Forelimb muscle (tissue), 1 donor: Measurements from ENCODE around the gene TACC2. TPM values are rescaled to one million over a fixed set of nuclear protein-coding genes. Genes with fewer than 3 reads are reported as not detected.

Source experiments
- DNase-seq: peaks from one replicate; pipeline ENCODE4 v3.0.0-alpha.2; 2013; ENCODE audit warnings: low read depth
- polyA plus RNA-seq: library from polyadenylated mRNA; unstranded; fragments of 120-200 nt; gene quantifications from one replicate; pipeline ENCODE4 v1.2.1, GENCODE V29; 2013; ENCODE audit not compliant: insufficient read length

TACC2 gene
- polyA plus RNA-seq, 1 donor: 122 TPM

DNA sequence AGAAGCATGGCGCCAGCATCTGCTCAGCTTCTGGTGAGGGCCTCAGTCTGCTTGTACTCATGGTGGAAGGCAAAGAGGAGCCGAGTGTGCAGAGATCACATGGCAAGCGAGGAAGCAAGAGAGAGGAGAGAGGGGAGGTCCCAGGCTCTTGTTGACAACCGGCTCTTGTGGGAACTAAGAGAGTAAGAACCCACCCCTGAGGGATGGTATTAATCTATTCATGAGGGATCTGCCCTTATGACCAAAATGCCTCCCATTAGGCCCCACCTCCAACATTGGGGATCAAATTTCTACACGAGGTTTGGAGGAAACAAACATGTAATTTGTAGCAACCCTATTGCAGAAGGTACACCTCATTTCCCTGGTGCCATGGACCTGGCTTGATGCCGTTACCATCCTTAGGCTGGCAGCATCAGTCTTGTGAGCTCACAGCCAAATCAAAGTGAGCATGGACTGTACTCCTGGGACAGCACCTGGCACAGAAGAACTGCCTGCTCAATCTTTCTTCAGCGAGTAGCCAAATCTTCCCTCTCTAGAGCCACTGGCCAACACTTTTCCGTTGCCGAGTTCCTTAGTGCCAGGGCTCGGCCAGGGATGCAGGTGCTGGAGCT is 288.7 kb downstream of the TACC2 start:
- DNase-seq: no peak

DNA sequence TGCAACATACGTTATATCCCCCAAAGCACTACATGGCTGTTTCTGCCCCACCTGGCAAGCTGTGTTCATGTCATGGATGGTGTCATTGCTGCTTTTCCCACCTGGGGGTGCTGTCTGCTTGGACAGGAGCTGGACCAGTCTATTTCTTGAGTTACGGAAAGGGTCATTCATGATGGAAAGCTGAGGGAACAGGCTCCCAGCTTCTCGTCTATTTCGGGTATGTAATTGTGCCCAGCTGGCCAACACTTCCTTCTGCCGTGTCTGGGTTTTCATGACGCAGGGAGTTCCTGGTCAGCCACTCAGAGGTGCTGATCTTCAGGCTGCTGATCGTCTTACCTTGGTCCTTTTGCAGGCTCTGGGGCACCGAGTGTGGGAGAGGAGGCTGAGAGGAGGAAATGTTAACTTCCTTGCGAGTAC is 290.8 kb downstream of the TACC2 start:
- DNase-seq: no peak

DNA sequence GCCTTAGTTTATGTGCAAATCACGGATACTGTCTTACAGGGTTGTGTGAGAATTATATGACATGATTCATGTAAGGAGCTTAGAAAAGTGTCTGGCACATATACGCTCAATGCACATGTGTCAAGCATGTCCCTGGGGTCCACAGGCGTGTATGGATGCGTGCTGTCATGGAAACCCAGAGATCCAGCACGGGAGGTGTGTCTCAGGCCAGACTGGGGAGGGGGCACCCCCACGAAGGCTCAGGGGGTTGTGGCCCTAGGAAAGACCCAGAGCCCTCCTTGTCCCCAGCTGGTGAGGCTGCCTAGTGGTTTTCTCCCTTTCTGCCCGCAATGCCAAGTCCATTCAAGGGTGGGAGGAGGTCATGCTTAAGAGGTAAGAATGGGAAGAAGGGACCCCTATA is 291.2 kb downstream of the TACC2 start:
- DNase-seq: no peak

DNA sequence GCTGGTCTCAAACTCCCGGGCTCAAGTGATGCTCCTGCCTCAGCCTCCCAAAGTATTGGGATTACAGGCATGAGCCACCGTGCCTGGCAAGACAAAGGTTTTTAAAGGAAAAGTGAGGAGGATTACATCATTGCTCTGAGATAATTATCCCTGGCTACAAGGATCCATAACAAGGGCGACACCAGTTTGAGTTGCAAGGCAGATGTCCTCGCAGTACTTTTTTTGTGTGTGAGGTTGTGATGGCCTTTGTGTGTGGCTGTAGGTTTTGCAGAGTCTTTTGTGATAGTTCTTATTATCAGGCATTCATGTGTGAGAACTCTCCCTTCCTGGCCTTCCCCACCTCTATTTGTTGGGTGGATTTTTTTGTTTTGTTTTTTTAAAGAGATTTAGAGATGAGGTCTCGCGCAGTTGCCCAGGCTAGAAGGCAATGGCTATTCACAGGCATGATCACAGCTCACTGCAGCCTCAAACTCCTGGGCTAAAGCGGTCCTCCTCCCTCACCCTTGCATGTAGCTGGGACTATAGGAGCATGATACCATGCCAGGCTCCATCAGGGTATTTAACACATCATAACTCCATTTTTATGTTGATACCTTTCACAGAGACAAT is 292.2 kb downstream of the TACC2 start:
- DNase-seq: no peak

DNA sequence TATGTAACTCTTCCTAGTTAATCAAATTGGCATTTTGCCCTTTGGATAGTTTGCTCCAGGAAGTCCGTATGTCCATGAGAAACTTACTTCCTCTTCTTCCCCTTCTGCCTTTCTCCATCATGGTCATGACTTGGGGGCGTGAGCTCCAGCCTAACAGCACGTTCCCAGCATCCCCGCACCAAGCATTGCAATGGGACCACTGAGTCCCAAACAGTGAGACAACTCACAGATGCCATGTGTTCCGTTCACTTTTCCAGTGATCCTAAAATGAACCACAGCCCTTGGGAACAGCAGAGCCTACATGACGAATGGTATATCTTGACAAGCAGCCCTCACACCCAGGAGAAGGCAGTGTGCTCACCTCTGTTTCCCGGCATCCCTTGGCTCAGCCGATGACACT is 292.8 kb downstream of the TACC2 start:
- no peak for DNase-seq

DNA sequence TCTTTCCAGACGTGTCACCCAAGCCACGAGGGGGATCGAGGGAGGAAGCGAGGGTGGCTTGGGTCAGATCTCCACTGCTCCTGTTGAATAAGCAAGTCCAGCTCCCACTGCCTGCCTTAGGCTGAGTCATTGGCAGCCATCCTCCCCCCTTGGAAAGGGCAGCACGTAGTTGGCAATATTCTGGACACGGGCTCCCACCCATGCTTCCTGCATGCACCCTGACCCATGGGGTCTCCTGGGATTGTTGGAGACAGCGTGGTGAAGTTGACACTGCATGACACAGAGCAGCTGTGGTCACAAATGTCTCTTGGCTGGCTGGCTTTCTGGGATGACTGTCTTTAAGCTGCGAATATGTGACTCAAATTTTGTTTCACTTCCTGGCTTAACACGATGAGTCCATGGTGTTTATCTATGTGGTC is 293.3 kb downstream of the TACC2 start:
- no peak for DNase-seq

DNA sequence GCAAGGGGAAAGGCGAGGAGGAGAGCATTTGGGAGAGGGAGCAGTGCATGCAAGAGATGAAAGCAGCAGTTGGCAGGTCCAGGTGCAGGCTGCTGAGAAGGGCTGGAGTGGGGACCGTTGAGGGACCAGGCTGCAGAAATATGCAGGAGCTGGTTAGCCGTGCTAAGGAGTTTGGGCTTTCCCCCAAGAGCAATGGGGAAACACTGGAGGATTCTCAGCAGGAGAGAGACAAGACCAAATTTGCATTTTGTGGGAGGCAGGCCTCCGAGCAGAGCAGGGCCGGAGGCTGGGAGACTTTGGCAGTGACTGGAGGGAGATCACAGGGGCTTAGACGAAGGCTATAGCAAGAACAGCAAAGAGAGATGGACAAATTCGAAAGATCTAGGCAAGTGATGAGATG is 293.9 kb downstream of the TACC2 start:
- DNase-seq: no peak

DNA sequence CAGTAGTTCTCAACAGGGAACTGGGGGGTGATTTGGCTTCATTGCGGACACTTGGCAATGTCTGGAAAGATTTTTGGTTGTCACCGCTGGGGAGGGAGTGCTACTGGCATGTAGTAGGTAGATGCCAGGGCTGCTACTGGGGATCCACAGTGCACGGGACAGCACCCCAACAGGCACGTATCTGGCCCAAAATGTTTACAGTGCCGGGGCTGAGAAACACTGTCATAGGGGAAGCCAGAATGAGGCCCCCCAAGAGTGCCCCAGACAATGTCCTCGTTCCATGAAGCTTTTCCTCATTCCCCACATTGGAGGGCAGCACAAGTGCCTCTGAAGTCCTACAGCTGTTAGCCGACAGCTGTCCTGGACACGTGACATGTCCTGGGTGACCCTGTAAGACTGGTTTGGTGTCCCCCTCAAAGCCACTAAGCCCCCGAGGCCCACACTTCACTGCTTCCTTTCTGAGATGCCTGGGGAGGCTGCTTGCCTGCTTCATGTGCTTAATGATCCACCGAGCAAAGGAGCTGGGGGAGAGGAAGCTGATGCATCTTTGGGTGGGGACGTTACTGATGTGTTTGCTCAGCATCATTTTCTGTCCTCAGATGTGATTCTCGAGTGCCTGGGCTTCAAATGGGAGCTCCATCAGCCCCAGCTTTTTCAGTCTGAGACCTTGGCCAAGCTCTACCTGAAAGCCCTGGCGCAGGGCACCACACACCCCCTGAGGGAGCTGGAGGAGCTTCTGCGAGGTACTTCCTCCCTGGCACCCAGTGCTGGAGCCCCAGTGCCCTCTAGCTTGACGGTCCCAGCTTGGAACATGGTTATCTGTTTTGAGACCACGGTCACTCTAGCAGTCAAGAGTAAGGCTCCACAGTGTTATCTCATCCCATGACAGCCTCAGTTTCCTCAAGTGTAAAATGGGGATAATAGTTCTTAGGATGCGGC is 296.8 kb downstream of the TACC2 start:
- no peak for DNase-seq

DNA sequence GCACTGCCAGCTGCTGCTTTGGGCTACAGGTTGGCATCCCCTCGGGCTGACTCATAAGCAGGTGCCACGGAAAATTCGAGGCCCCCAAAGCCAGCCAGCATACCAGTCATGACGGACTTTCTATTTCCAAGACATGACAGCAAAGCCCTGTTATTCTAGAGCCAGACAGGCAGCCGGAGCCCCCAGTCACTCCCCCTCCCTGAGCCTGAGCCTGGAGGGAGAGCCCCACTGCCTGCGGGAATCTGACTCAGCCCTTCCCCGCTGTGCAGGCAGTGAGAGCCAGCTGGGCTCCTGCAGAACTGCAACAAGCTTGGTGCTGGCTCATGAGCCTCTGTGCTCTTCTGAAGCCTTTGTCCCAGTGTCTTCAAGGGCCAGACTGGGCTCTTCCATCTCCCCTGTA is 297.9 kb downstream of the TACC2 start:
- DNase-seq: peak; percentile 32

DNA sequence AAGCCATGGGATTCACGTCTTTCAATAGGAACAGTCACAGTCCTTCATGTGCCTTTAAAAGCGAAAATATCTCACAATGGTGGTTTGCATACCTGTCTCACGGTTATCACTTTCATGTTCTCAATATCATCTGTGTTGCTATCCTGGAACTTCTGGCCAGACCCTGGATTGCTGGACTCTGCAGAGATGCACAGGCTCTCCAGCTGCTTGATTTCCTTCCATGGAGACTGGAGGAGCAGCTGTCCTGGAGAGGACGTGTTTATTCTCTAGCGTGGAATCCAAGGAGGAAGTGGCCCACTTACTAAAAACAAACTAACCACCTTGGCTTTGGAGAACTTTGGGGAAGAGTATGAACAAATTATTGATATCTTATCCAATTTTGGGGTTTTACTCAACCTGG is 298.6 kb downstream of the TACC2 start:
- peak; percentile 56 for DNase-seq

DNA sequence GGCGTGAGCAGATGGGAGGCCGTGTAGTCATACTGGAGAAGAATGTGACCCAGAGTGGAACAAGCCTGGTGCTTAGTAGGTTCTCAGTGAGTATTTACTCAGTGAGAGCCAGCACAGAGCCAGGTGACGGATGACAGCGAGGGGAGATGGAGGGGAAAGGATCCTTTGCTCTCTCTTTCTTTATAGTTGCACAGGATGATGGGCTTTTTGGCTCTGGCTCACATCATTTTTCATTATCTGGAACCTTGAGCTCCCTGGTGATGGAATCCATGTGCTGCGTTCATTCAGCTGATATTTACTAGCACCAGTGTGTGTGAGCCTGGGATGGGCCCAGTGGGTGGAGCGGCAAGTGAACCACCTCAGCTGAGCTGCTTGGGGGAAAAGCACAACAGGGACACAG is 299.3 kb downstream of the TACC2 start:
- DNase-seq: no peak

DNA sequence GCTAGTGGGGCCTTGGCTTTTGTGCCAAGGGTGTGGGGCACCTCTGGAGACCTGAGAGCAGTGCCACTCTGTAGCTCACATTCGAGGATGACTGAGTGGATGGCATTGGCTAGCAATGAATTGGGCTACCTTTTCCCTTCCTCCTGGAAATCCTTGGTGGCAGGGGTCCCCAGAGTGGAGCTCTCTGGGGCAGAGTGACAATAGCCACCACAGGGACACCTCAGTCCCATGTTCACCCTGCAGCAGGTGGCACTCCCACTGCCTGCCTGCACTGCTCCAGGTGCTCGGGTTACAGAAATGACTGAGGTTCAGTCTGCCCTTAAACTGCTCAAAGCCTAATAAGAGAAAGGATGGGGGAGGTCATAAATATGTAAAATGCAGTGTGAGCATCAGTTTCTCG is 300.0 kb downstream of the TACC2 start:
- DNase-seq: no peak

DNA sequence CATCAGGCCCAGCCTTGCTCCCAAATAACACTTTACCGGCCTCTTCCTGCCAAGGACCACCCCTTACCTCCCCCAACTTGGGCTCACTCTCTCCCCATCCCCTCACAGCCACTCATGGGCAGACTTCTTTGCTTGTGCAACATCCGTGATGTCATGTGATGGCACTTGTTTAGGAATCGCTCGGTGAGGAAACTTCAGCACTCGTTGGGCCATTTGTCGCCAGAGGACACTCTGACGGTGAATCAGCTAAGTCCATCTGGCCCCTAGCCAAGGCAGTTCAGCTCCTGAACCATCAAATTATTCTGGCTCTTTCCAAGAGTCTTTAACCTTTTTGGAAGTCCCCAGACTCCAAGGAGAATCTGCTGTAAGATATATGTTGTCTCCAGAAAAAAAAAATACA is 301.4 kb downstream of the TACC2 start:
- no peak for DNase-seq

DNA sequence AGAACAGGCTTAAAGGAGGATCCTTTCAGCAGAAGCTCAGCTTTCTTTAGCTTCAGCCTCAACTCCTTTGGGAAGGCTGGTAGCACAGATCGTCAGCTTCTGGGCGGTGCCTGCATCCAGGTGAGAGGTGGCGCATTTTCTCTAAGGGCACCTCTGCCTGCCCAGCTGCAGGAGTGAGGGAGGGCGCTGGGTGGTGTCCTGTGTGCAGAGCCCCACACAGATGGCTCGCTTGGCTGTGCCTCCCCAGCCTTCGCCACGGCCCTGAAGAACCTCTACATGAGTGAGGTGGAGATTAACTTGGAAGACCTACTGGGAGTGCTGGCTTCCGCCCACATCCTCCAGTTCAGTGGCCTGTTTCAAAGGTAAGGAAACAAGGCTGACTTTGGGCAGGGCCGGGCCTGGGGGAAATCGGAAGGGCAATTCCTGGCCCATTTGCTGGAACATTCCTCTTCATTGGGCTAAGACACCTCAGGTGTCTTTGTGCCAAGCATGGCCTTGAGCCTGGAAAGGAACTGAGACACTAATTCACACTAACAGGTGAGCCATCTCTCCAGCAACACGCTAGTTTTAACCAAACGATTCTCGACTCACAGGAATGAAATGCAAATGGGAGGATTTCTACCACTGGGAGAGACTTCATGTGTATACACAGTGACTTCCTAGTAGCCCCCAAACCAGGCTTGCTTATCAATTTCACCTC is 302.0 kb downstream of the TACC2 start:
- no peak for DNase-seq

DNA sequence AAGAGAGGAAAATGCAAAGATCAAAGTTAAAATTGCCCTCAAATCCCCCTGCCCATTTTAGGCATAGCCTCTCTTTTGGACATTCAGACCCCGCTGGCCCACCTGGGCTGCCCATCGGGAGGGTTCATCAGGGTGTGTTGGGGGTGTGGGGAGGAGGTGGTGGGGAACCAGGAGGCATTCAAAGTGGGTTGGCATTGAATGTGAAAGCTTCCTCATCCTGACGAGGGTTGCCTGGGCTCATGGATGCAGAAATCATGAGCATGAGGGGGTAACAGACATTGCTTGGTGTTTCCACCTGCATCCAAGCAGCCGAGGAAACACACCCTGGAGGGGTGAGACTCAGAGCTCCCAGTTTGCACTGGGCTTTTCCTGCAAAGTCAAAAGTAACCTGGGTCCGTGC is 302.8 kb downstream of the TACC2 start:
- no peak for DNase-seq

DNA sequence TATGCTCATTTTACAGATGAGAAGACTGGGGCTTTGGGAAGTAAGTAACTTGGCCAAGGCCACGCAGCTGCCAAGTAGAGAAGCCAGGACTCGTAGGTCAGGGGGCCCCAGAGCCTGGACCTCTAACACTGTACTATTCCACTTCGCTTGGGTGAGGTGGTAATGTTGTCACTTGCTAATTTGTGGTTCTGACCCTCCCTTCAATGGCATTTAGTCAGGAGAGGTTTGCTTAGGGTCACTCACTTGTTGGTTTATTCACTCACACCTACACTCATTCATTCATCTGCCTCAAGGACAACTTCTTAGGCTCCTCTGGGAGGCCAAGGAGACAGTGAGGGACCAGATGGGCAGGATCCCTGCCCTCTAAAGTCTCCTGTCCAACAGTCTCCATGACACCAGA is 303.4 kb downstream of the TACC2 start:
- no peak for DNase-seq

DNA sequence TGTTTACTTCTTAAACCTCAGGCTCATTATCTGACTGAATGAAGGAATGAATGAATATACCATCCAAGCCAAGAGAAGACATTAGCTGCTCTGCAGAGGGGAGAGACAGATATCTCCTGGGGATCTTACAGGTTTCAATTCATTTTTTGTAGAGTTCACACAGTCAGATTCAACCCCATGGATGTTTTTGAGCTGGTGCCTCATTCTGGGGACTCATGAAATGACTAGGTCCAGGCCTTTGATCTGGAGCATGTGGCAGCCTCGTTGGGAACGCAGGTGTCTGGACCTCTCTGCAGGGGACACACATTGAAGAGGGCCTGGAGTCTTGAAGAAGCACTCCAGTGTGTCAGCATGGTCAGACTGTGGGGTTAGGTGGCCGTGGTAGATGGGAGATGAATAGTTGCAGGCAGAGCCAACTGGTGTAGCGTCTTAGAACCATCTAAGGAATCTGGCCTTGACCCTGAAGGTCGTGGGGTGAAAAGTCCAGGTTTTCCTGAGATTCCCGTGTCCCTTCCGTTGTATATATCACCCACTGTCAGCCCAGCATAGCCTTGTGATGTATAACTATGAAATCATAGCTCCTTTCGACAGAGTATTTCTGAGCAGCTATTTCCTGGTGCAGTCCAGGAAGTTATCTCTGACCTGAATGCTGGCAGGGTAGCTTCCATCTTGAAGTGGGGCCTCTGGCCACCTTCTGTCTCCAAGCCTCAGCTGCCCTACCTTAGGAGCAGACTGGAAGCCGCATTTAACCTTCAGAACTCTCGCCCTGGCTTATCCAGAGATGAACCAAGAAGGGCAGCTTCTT is 304.4 kb downstream of the TACC2 start:
- DNase-seq: no peak

DNA sequence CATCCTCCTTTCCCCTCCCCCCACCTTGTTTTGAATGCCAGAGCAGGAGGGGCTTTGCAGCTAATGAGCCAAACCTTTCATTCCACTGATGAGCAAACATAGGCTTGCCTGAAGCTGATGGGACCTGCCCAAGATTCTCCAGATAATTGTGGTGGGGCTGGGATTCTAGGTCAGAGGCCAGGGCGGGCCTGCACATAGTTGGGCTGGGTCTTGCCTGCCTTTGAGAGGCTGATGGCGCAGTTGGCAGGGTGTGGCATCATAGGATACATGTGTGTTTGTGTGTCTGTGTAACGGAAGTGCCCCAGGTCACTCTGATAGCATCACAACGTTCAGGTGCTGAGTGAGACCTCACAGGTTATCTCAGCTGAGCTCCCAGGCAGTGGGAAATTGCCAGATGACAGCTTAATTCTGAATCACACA is 305.0 kb downstream of the TACC2 start:
- DNase-seq: no peak

DNA sequence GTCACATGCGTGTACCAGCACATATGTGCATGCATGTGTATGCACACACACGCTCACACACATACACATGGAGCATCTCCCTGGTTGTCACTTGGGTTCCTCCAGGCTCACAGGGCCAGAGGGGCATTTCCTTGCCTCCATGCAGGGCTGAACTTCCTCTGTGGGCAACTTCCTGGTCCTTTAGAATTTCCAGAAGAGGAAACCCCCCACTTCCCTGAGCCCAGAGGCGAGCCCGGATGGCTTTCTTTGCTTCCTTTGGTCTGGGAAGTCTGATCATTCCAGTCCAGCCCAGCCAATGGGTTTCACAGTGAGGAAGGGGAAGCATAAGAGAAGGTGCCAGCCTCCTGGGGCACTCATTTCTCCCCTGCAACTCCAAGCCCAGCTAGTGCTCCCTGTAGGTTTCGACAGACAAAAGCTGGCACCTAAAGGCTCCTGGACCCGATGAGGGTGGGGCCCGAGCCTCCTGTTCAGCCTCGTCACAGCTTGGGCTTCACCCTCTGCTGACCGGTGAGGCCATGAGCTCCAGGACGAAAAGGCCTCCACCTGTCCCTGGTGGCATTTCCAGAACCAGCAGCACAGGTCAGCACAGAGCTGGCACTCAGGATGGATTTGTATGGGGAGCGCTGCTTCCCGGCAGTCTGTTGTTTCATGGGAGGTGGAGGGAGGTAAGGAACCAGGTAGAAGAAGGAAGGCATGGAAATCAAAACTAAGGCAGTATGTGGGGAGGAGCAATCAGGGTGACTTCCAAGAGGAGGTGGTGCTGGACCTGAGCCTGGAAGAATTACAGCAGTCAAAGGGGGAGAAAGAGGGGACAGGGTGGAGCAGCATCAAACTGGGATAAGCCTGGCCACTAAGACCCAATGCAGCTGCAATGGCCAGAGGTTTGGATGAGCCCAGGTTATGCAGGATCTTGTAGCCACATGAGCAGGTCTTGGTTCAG is 305.8 kb downstream of the TACC2 start:
- DNase-seq: no peak

DNA sequence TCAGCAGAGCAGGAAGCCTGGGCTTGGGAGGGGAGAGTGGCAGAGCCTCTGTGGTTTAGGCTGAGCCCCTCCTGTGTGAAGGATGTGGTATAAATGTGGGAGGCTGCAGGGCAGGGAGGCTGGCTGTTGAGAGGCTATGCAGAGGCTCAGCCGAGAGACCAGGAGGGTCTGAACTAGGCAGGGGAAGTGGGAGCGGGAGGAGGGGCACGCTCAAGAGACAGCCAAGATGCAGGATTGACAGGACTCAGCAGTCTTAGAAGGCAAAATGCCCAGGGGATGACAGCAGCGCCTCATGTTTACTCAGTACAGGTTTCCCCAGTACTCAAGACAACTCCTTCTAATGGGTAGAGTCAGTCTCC is 306.5 kb downstream of the TACC2 start:
- no peak for DNase-seq
